ENCODE measurements around the gene ADAM22. TPM values are rescaled to one million over a fixed set of nuclear protein-coding genes. Genes with fewer than 3 reads are reported as not detected.

Gene ADAM22
- polyA plus RNA-seq, 1 of the 3 experiments (the other 2 are of a cell fraction) = 3.0 TPM

- no peak overlapping the region for H3K4me3 ChIP-seq (ENCODE audit: low read depth in 2 of 2, low read length in 1 of 2)
- H3K4me2 ChIP-seq = no peak overlapping the region
- no peaks in the 10 kb centered on the region for H3K9me2 ChIP-seq
- no peak for TF ChIP-seq POLR2AphosphoS5 (IDR thresholded peaks at IDR 0.05; ENCODE audit: low read depth, low read length)
- TF ChIP-seq FOXM1 (IDR thresholded peaks at IDR 0.05; ENCODE audit: low read depth) = no peak
- no peak for TF ChIP-seq EZH2phosphoT487 (IDR thresholded peaks at IDR 0.05; ENCODE audit: borderline replicate concordance, low read depth)
- no peak for TF ChIP-seq MAX (IDR thresholded peaks at IDR 0.05; ENCODE audit: low read depth)
- TF ChIP-seq YY1 (IDR thresholded peaks at IDR 0.05; ENCODE audit: low read depth) = no peak
- no peak for TF ChIP-seq GABPA (IDR thresholded peaks at IDR 0.05; ENCODE audit: low read depth)
- TF ChIP-seq SIN3A (IDR thresholded peaks at IDR 0.05; ENCODE audit: borderline replicate concordance, low read depth, low read length) = no peak
- TF ChIP-seq NFIC (IDR thresholded peaks at IDR 0.05; ENCODE audit: borderline replicate concordance) = no peak
- no peak for TF ChIP-seq USF1 (IDR thresholded peaks at IDR 0.05; ENCODE audit: borderline replicate concordance, low read depth)
- no peak for TF ChIP-seq RCOR1 (IDR thresholded peaks at IDR 0.05; ENCODE audit: low read length)
- TF ChIP-seq CTCF (IDR thresholded peaks at IDR 0.05) = no peak
- TF ChIP-seq GATA2 (CRISPR knock-in tag; IDR thresholded peaks at IDR 0.05) = no peak
- no peak for TF ChIP-seq CHD2 (IDR thresholded peaks at IDR 0.05; ENCODE audit: low read length, partially characterized antibody)
- TF ChIP-seq ZBTB33 (IDR thresholded peaks at IDR 0.05; ENCODE audit: borderline replicate concordance, low read depth) = no peak
- no peak for TF ChIP-seq RXRA (IDR thresholded peaks at IDR 0.05; ENCODE audit: borderline replicate concordance, low read depth)
- TF ChIP-seq REST (IDR thresholded peaks at IDR 0.05; ENCODE audit: low read depth, low read length) = no peak
- no peak for TF ChIP-seq MEF2A (IDR thresholded peaks at IDR 0.05; ENCODE audit: borderline replicate concordance, low read depth)
- H3F3A ChIP-seq (replicated peaks; ENCODE audit: insufficient read depth) = no peaks in the 10 kb centered on the region
- ChIA-PET CTCF (interaction anchor here (0.8 to 3.4 kb wide), 5 partner anchors 8 to 215 kb away, joined by 3 to 15 read pairs (median 8); no protein-coding TSS in a partner anchor), POLR2A (no interaction called here)
- H3K36me3 ChIP-seq (replicated peaks in 1 of 2; ENCODE audit: control insufficient read depth in 1 of 2, insufficient read depth in 2 of 2, low read length in 1 of 2) = no peaks in the 10 kb centered on the region
- no peak overlapping the region; a peak in 1 of 4 replicates for H3K27ac ChIP-seq (ENCODE audit: low read depth in 2 of 2, low read length in 1 of 2)
- H3K4me1 ChIP-seq (ENCODE audit: control insufficient read depth in 1 of 2, insufficient read depth in 2 of 2, low read depth in 1 of 2, low read length in 1 of 2) = no peaks in the 10 kb centered on the region; a peak in 1 of 4 replicates
- WGBS (ENCODE audit: low lambda C conversion rate) = 81% methylated on average over 1 of the region's 1 CpG
- no peak overlapping the region for H3K9ac ChIP-seq
- DNase-seq = no peak
- no peaks in the 10 kb centered on the region for H3K27me3 ChIP-seq (ENCODE audit: insufficient read depth)
- no peak overlapping the region for H2AFZ ChIP-seq (ENCODE audit: low read depth)
- no peaks in the 10 kb centered on the region for H3K9me3 ChIP-seq
- H4K20me1 ChIP-seq (ENCODE audit: insufficient read depth) = no peaks in the 10 kb centered on the region
- H3K79me2 ChIP-seq (ENCODE audit: insufficient read depth) = no peaks in the 10 kb centered on the region
These were observed 167.7 kb downstream of the ADAM22 start for GRCh38 chr7:88101769-88102168.

Measured in SK-N-SH (cell line).